Suprapubic skin (tissue), 4 donors: ENCODE results near the gene ANK2.

ENCODE experiments used
- POLR2A ChIP-seq, 2 donors: fragments of 450-650 bp; IDR thresholded peaks; one replicate each; pipeline ENCODE4 v1.6.1; 2017; ENCODE audit warnings: antibody characterized with exemption in 2 of 2, mild to moderate bottlenecking in 2 of 2, moderate library complexity in 2 of 2
- POLR2AphosphoS5 ChIP-seq, 3 donors: sonication (generic); formaldehyde crosslinking; IDR thresholded peaks; one replicate each; pipeline ENCODE4 v1.6.1; 2017; ENCODE audit warnings: antibody characterized with exemption in 3 of 3
- TF ChIP-seq, protein P1 (sequence below), 2 donors: fragments of 200-600 bp in 1 of 2; fragments of 450-650 bp in 1 of 2; sonication (generic) in 1 of 2; IDR thresholded peaks; one replicate each; pipeline ENCODE4 v1.5.1; 2016 to 2019; ENCODE audit warnings: antibody characterized with exemption in 2 of 2, mild to moderate bottlenecking in 1 of 2, moderate library complexity in 1 of 2

DNA sequence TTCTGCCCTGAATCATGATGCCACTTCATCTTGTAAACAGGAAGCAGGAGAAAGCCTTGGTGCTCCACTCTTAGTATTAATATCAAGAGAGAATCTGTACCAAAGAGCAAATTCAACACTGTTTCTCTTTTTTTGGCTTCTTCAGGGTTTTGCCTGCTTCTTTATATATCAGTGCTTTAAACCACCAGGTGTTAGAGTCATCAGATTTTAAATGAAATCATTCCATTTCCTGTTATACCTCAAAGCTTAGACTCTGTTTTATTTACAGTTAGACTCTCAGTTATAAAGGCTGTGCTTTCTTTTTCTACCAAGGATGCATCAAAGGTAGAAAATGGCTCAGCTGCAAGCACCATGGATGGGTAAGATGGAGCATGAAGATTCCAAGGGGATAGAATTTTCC lies 361.2 kb downstream of the ANK2 start:
- TF ChIP-seq POLR2A (IDR thresholded peaks at IDR 0.05), result no peak
- TF ChIP-seq, protein P1, sequence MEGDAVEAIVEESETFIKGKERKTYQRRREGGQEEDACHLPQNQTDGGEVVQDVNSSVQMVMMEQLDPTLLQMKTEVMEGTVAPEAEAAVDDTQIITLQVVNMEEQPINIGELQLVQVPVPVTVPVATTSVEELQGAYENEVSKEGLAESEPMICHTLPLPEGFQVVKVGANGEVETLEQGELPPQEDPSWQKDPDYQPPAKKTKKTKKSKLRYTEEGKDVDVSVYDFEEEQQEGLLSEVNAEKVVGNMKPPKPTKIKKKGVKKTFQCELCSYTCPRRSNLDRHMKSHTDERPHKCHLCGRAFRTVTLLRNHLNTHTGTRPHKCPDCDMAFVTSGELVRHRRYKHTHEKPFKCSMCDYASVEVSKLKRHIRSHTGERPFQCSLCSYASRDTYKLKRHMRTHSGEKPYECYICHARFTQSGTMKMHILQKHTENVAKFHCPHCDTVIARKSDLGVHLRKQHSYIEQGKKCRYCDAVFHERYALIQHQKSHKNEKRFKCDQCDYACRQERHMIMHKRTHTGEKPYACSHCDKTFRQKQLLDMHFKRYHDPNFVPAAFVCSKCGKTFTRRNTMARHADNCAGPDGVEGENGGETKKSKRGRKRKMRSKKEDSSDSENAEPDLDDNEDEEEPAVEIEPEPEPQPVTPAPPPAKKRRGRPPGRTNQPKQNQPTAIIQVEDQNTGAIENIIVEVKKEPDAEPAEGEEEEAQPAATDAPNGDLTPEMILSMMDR (IDR thresholded peaks at IDR 0.05), result no peak
- no peak for TF ChIP-seq POLR2AphosphoS5 (IDR thresholded peaks at IDR 0.05)
